GM06990 (cell line): Measurements from ENCODE around the gene ACSF2.

Source experiments
- DNase-seq: peaks from one replicate; pipeline ENCODE4 v3.0.0-alpha.2; 2011; ENCODE audit not compliant: insufficient read length; ENCODE audit errors: extremely low read depth
- H3K27me3 ChIP-seq: replicated peaks from 2 replicates; pipeline ENCODE4 v1.6.0; 2011; ENCODE audit warnings: low read length; ENCODE audit not compliant: control insufficient read depth, insufficient read depth
- H3K36me3 ChIP-seq: 2 replicates; pipeline ENCODE4 v1.5.1; 2011; ENCODE audit warnings: low read length; ENCODE audit not compliant: control insufficient read depth, insufficient read depth
- H3K4me3 ChIP-seq: replicated peaks from 2 replicates; pipeline ENCODE4 v1.5.1; 2011; ENCODE audit warnings: low read depth, mild to moderate bottlenecking, control low read depth, low read length
- TF ChIP-seq, protein P1 (sequence below): IDR thresholded peaks from 2 replicates; pipeline ENCODE4 v1.5.1; 2011; ENCODE audit warnings: low read length, control low read depth, mild to moderate bottlenecking, inconsistent platforms; ENCODE audit not compliant: insufficient read depth, poor library complexity, severe bottlenecking

ACSF2 gene

DNA sequence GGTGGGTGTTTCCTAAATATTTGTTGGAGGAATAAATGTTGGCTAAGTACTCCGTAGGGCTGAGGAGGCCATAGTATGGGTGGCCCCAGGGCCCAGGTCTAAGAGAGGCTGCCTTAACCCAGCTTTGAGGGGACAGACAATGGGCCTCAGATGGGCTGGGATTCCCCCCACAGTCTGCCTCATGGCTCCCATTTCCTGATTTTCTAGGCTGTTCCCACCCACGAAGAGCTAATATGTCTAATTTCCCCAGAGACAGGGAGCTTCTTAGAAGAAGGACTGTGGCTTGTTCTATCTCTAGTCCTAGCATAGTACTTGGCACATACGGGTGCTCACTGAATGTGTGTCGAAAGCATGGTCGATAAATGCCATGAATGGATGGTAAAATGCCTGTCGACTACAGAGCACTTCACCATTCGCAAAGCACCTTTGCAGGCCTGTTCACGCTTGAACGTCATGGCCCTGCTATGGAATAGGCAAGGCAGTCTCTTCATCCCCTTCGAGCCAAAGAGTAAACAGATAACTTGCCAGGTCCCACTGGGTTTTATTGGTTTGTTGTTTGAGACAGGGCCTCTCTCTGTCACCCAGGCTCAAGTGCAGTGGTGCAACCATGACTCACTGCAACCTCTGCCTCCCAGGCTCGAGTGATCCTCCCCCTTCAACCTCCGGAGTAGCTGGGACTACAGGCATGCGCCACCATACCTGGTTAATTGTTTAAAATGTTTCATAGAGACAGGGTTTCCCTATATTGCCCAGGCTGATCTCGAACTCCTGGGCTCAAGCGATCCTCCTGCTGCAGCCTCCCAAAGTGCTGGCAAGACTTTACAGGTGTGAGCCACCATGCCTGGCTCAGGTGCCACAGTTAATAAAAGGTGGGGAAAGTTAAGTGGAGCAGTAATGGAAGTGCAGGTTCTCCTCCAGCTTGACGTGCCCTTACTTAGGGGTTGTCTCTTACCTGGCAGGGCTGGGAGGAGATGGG lies 33.0 kb downstream of the ACSF2 start:
- no peaks in the 10 kb centered on the region for H3K27me3 ChIP-seq
- TF ChIP-seq, protein P1, sequence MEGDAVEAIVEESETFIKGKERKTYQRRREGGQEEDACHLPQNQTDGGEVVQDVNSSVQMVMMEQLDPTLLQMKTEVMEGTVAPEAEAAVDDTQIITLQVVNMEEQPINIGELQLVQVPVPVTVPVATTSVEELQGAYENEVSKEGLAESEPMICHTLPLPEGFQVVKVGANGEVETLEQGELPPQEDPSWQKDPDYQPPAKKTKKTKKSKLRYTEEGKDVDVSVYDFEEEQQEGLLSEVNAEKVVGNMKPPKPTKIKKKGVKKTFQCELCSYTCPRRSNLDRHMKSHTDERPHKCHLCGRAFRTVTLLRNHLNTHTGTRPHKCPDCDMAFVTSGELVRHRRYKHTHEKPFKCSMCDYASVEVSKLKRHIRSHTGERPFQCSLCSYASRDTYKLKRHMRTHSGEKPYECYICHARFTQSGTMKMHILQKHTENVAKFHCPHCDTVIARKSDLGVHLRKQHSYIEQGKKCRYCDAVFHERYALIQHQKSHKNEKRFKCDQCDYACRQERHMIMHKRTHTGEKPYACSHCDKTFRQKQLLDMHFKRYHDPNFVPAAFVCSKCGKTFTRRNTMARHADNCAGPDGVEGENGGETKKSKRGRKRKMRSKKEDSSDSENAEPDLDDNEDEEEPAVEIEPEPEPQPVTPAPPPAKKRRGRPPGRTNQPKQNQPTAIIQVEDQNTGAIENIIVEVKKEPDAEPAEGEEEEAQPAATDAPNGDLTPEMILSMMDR = no peak
- DNase-seq = no peak
- no peaks in the 10 kb centered on the region for H3K36me3 ChIP-seq
- H3K4me3 ChIP-seq = no peak overlapping the region

DNA sequence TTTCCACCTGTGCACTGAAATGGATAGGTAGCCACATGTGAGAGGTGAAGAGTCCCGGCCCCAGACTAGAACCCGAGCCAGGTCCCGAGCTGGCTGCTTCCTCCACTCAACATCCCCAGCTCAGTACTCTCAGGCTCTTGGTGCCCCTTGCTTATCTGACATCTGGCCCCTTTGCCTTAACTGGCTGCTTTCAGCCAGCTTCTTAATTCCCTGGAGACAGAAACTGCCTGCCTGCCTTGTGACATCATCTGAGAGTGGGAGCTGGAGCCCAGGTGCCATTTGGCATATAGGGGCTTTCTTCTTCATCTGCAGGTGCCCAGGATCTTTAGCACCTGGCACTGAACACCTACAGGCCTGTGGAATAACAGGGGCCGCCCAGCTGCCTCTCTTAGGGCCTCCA lies 33.7 kb downstream of the ACSF2 start:
- Histone ChIP-seq H3K36me3 (no peaks in the 10 kb centered on the region), H3K27me3 (no peaks in the 10 kb centered on the region), H3K4me3 (no peak overlapping the region)
- no peak for DNase-seq
- TF ChIP-seq, protein P1 = no peak

DNA sequence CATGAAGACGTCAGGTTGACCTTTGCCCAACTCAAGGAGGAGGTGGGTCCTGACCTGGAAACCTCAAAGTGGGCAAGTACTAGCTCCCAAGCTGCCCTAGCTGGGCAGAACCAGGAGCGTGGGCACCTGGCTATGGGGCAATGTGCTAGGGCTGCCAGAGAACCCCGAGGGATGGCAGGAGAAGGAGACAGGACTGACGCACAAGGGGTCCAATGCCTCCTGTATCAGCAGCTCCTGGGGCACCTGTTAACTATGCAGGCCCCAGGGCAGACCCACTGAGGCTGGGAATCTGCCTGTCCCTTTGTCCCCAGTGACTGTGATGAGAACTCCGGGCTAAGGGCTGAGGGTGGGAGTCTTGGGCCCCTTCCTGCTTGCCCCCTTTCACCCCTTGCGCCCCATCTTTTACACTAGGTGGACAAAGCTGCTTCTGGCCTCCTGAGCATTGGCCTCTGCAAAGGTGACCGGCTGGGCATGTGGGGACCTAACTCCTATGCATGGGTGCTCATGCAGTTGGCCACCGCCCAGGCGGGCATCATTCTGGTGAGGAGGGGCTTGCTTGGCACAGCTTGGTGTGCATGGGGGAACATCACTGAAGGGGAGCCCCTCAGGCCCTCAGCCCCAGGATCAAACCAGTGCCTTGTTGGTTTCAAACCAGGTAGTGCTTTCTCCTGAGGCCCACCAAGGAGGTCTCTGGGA lies 35.0 kb downstream of the ACSF2 start:
- DNase-seq = no peak
- no peak overlapping the region for H3K4me3 ChIP-seq
- H3K27me3 ChIP-seq = no peaks in the 10 kb centered on the region
- TF ChIP-seq, protein P1 = no peak
- no peaks in the 10 kb centered on the region for H3K36me3 ChIP-seq

DNA sequence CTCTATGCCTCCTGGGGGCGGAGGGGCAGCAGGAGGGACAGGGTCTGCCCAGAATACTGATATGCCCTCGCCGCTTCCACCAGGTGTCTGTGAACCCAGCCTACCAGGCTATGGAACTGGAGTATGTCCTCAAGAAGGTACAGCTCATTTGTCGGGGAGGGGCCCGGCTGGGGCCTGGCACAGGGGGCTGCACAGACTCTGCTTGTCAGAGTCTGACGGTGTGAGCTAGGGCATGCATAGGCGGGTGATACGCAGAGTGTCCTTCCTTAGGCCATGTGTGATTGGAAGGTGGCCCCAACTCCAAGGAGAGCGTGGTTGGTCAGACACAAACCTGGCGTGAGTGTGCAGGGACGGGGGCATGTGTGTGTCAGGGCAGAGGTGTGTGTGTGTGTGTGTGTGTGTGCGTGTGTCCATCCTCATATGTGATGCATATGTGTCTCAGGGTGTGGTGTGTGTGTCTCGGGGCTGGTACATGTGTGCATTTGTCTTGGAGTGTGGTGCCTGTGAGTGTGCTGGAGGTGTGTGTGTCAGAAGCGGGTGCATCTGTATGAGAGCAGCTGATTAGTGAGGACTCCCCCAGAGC lies 35.6 kb downstream of the ACSF2 start:
- no peak for DNase-seq
- Histone ChIP-seq H3K27me3 (no peaks in the 10 kb centered on the region), H3K4me3 (no peak overlapping the region), H3K36me3 (no peaks in the 10 kb centered on the region)
- TF ChIP-seq, protein P1 = no peak

DNA sequence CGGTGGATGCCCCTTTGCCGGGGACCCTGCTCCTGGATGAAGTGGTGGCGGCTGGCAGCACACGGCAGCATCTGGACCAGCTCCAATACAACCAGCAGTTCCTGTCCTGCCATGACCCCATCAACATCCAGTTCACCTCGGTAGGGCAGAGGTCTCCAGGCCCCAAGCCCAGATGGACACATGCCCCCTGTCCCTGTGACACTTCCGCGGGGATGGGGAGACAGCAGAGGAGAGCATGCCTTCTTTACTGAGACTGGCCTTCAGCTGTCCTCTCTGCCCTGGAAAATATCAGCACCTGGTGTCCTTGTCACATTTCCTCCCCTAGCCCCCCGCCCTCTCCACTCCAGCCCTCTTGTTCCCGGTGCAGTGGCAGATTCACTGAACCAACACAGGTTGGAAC lies 36.4 kb downstream of the ACSF2 start:
- Histone ChIP-seq H3K4me3 (no peak overlapping the region), H3K27me3 (no peaks in the 10 kb centered on the region), H3K36me3 (no peaks in the 10 kb centered on the region)
- TF ChIP-seq, protein P1 = no peak
- DNase-seq = no peak
